Measurements from ENCODE around the gene FZR1. TPM values are rescaled to one million over a fixed set of nuclear protein-coding genes. Genes with fewer than 3 reads are reported as not detected.

Gene FZR1
- total RNA-seq, 4 donors from 2014 or later = 29.1 to 107 (median 35.3) TPM

GRCh38 chr19:3538258-3538929 is 32.3 kb downstream of the FZR1 start:
- in situ Hi-C loops (cut with MboI; ENCODE audit: low pct_ligation_motif_present in 1 of 4, low pct_unique_long_range_greater_than_20kb in 1 of 4, low sequenced_read_pairs in 3 of 4) = no loop called here
- H3K9me3 ChIP-seq = no peaks in the 10 kb centered on the region
- intact Hi-C loops (cut with DNase I; ENCODE audit: low total_unique reads) = no loop called here
- no peak for TF ChIP-seq CTCF (IDR thresholded peaks at IDR 0.05)
- no peak for DNase-seq
- no peaks in the 10 kb centered on the region for H3K27me3 ChIP-seq
- peaks cover 0 to 18% (median 1%) of the 10 kb centered on the region in 4 donors for H3K36me3 ChIP-seq
- no peak overlapping the region for H3K4me3 ChIP-seq
- H3K4me1 ChIP-seq = no peaks in the 10 kb centered on the region
- 67 to 82% methylated on average over 3 to 24 of the region's 25 CpGs for WGBS, 2 donors (ENCODE audit: low coverage in 1 of 2)
- H3K27ac ChIP-seq = no peak overlapping the region

- Histone ChIP-seq H3K4me1 (no peaks in the 10 kb centered on the region), H3K4me3 (no peak within 1 kb of the TSS), H3K27ac (no peak within 1 kb of the TSS), H3K27me3 (no peaks in the 10 kb centered on the region), H3K9me3 (no peaks in the 10 kb centered on the region), H3K36me3 (peaks cover 0 to 13% (median 0%) of the 10 kb centered on the region in 4 donors)
- TF ChIP-seq CTCF (IDR thresholded peaks at IDR 0.05) (no peak), POLR2A (IDR thresholded peaks at IDR 0.05) (no peak), POLR2AphosphoS5 (IDR thresholded peaks at IDR 0.05) (no peak), EP300 (IDR thresholded peaks at IDR 0.05; ENCODE audit: low read depth) (no peak)
- 63 to 95% methylated on average over 7 to 24 of the region's 28 CpGs for WGBS, 2 donors (ENCODE audit: low coverage in 1 of 2)
- DNase-seq = no peak
- intact Hi-C loops (cut with DNase I; ENCODE audit: low total_unique reads) = no loop called here
- in situ Hi-C loops (cut with MboI; ENCODE audit: low pct_ligation_motif_present in 1 of 4, low pct_unique_long_range_greater_than_20kb in 1 of 4, low sequenced_read_pairs in 3 of 4) = no loop called here
These were observed 33.0 kb downstream of the FZR1 start, which contains the start of gene TEKTIP1 for GRCh38 chr19:3538965-3539755. Gene TEKTIP1 (plus strand): TSS chr19:3539174. CDS start chr19:3539178, 4 bp downstream.

- intact Hi-C loops (cut with DNase I; ENCODE audit: low total_unique reads) = loop anchor here (5.0 to 10.0 kb wide), 2 partner anchors 78 to 165 kb away; partner anchors contain the start of genes PIP5K1C and TJP3
- Histone ChIP-seq H3K4me1 (no peaks in the 10 kb centered on the region), H3K4me3 (no peak overlapping the region), H3K36me3 (peaks cover 0 to 12% (median 0%) of the 10 kb centered on the region in 4 donors), H3K27ac (no peak overlapping the region), H3K27me3 (no peaks in the 10 kb centered on the region), H3K9me3 (no peaks in the 10 kb centered on the region)
- in situ Hi-C loops (cut with MboI; ENCODE audit: low pct_ligation_motif_present in 1 of 4, low pct_unique_long_range_greater_than_20kb in 1 of 4, low sequenced_read_pairs in 3 of 4) = no loop called here
- TF ChIP-seq POLR2A (IDR thresholded peaks at IDR 0.05) (no peak), POLR2AphosphoS5 (IDR thresholded peaks at IDR 0.05) (no peak), EP300 (IDR thresholded peaks at IDR 0.05; ENCODE audit: low read depth) (no peak), CTCF (IDR thresholded peaks at IDR 0.05) (no peak)
- 95% methylated on average over 1 of the region's 1 CpG; no CpG with 5 or more reads in 1 of the 2 donors for WGBS, 2 donors (ENCODE audit: low coverage in 1 of 2)
- DNase-seq = no peak
These were observed 33.6 kb downstream of the FZR1 start for GRCh38 chr19:3539756-3540118.

Data from transverse colon (tissue), 4 donors.